ENCODE measurements around the gene EFCAB7.
A peak's percentile ranks its signal among the peaks of the same experiment; 100 is the strongest.

EFCAB7 gene

GRCh38 chr1:63555480-63555879, 32.2 kb downstream of the EFCAB7 start:
- TF ChIP-seq CTCF (IDR thresholded peaks at IDR 0.05) = no peak

GRCh38 chr1:63557365-63557987, 34.2 kb downstream of the EFCAB7 start:
- peak; percentile 61 for TF ChIP-seq CTCF (IDR thresholded peaks at IDR 0.05)

GRCh38 chr1:63559357-63559756, 36.0 kb downstream of the EFCAB7 start:
- TF ChIP-seq CTCF (IDR thresholded peaks at IDR 0.05) = no peak

- no peak for TF ChIP-seq CTCF (IDR thresholded peaks at IDR 0.05)
Observed at GRCh38 chr1:63563745-63564144, 40.4 kb downstream of the EFCAB7 start.

GRCh38 chr1:63569068-63569467, 45.7 kb downstream of the EFCAB7 start:
- no peak for TF ChIP-seq CTCF (IDR thresholded peaks at IDR 0.05)

- no peak for TF ChIP-seq CTCF (IDR thresholded peaks at IDR 0.05)
Observed at GRCh38 chr1:63569640-63570316, 46.5 kb downstream of the EFCAB7 start.

- peak; percentile 58 for TF ChIP-seq CTCF (IDR thresholded peaks at IDR 0.05)
Observed at GRCh38 chr1:63575340-63575826, 52.1 kb downstream of the EFCAB7 start.
